Measurements from ENCODE around the gene AXL.
A peak's percentile ranks its signal among the peaks of the same experiment; 100 is the strongest.

The AXL gene

GRCh38 chr19:41310033-41310831 is 91.2 kb downstream of the AXL start, which contains the start of gene CCDC97:
Gene CCDC97, plus strand, starts transcription at chr19:41310172. Its CDS starts 139 bp downstream, at chr19:41310311.
- peak; percentile 82 for DNase-seq

GRCh38 chr19:41311072-41311471 is 92.0 kb downstream of the AXL start:
- DNase-seq = no peak

Data from NCI-H1436 (cell line).